HT1080 (cell line): ENCODE data around the gene OR10A4. TPM values are rescaled to one million over a fixed set of nuclear protein-coding genes. Genes with fewer than 3 reads are reported as not detected.
A peak's percentile ranks its signal among the peaks of the same experiment; 100 is the strongest.
"Not testable (repeated sequence)": the region's sequence is repeated elsewhere in the genome, so short reads cannot be mapped to it uniquely, and the experiment has no call there.

ENCODE experiments used
- DNase-seq: peaks from one replicate; pipeline ENCODE4 v3.0.0-alpha.2; 2015; ENCODE audit warnings: low read depth
- total RNA-seq: library from RNA; depleted of rRNA; stranded (reverse); fragments of >200 nt; shearing (Covaris generic); gene quantifications from 2 replicates; pipeline ENCODE4 v1.2.3, GENCODE V29; 2014; rRNA removed

Gene OR10A4
- total RNA-seq, 1 experiment from 2014 or later: not detected

DNA sequence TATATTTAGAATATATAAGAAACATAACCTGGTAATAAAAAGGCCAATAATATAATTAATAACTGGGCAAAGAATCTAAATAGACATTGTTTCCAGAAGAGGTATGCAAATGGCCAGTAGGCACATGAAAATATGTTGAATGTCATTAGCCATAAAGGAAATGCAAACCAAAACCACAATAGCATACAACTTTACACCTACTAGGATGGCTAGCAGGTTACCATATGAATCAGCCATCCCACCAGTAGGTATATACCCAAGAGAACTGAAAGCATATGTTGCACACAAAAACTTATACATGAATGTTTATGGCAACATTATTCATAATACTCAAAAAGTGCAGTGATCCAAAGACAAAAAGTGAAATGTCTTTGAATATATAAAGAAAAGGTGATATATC, 18.6 kb downstream of the OR10A4 start:
- no peak for DNase-seq

DNA sequence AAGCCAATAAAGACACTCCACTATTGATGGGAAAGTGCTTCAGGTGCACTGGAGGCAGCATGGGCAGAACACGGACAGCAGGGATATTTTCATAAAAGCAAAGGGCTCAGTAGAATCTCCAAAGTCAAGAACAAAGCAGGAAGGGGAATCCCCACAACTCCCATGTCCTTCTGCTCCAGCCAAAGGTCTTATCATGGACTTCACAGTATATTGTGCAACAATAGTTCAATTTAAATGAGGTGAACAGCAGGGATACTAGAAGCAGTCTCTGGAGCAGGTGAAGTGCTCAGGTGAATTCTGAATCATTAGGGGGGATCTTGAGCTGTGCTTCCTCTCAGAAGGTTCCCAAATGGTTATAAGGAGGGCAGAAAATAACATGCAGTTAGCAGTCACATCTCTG, 22.5 kb downstream of the OR10A4 start:
- DNase-seq: no peak

DNA sequence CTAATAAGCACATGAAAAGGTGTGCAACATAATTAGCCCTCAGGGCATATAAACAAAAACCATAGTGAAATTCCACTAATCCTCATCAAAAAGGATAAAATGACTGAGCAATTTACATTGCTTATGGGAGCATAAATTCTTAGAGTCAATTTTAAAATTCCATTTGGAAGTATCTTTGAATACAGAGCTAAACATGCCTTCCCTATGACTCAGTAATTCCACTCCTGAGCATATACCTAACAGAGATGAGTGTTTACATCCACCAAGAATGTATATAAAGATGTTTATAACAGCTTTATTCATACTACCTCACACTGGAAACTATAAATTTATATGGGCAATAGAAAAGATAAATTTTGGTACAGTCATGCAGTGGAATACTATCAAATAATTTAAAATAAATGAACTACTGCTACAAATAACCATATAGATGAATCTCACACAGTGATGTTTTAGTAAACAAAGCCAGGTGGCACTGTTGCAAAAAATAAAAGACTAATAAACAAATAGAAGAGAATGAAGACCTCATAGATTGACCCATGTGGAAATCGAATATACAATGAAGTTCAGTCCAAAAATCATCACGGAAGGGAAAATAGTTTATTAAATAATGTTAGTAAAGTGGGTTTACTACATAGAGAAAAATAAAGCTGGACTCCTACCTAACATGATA, 24.0 kb downstream of the OR10A4 start:
- no peak for DNase-seq

DNA sequence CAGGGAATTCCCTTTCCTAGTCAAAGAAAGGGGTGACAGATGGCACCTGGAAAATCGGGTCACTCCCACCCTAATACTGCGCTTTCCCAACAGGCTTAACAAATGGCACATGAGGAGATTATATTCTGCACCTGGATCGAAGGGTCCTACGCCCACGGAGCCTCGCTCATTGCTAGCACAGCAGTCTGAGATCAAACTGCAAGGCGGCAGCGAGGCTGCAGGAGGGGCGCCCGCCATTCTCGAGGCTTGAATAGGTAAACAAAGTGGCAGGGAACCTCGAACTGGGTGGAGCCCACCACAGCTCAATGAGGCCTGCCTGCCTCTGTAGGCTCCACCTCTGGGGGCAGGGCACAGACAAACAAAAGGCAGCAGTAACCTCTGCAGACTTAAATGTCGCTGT, 28.4 kb downstream of the OR10A4 start:
- not testable (repeated sequence) for DNase-seq

DNA sequence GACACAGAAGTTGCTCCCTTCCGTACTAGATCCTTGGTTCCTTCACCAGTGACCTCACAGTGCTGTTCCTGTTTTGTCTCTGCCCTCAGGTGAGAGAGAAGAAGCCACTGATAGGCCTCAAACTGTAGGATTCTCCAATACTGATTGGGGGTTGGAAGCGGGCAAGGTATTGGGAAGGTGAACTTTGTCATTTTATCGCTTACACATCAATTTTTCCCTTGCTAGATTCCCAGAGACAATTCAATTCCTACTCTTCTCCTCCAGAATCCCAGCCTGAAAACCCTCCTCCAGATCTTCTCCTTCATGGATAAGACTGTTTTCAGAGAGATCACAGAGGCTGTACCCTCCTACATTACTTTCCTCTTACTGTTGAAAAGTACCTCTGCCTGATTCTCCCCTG, 35.0 kb downstream of the OR10A4 start:
- no peak for DNase-seq

DNA sequence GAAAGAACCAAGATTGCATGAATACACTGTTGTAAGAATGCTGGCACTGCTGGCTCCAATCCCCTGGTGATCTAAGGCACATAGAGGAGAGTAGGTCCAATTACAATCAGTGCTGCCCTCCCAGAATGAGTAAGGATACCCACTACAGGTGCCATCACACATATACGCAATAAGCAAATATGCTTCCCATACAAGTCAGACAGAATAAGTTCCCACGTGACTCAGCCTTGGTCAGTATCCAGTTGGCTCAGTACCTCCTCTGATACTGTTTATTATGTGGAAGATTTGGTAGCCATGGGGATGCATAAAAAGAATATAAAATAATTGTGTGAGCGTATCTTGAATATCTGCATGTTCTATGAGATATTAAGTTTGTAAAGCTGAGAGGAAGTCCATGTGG, 35.5 kb downstream of the OR10A4 start:
- peak; percentile 3 for DNase-seq

DNA sequence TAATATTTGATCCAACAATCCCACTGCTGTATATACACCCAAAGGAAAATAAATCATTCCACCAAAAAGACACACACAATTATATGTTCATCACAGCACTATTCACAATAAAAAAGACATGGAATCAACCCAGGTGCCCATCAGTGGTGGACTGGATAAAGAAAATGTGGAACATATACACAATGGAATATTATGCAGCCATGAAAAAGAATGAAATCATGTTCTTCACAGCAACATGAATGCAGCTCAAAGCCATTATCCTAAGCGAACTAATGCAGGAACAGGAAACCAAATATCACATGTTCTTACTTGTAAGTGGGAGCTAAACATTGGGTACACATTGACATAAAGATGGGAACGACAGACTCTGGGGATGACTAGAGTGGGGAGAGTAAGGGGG, 43.3 kb downstream of the OR10A4 start:
- DNase-seq: no peak

DNA sequence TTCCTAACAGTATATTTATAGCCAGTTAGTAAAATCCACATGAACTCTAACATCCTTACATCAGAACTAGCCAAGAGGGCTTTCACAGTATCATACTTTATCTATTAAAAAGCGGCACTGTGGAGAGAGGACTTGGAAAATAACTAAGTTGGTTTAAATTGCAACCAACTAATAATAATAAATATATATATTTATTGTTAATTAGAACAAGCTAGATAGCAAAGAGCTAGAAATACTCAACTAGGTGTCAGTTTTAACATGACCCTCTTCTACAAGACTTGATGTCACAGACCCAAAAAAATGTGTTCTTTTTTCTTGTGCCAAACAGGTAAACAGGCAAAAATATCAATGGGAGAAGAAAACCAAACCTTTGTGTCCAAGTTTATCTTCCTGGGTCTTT, 44.3 kb downstream of the OR10A4 start, which contains the start of gene OR2D3:
Gene OR2D3 (plus strand): TSS at position 301 of the 400 bp plus-strand sequence. CDS start 0 bp downstream, at position 301.
- DNase-seq: no peak

DNA sequence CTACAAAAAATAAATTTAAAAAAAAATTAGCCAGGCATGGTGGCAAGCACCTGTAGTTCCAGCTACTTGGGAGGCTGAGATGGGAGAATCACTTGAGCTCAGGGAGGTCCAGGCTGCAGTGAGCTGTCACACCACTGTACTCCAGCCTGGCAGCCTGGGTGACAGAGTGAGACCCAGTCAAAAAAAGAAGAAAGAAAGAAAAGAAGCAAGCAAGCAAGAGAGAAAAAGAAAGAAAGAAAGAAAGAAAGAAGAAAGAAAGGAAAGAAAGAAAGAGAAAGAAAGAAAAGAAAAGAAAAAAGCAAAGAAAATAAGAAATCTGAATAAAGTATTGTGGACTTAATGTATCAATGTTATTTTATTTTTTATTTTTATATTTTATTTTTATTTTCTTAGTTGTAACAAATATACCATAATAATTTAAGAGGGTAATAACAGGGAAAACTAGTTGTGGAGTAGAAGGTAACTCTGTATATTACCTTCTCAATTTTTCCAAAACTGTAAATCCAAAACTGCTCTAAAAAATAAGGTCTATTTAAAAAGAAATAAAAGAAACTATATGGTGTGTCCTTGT, 48.7 kb downstream of the OR10A4 start:
- DNase-seq: no peak

DNA sequence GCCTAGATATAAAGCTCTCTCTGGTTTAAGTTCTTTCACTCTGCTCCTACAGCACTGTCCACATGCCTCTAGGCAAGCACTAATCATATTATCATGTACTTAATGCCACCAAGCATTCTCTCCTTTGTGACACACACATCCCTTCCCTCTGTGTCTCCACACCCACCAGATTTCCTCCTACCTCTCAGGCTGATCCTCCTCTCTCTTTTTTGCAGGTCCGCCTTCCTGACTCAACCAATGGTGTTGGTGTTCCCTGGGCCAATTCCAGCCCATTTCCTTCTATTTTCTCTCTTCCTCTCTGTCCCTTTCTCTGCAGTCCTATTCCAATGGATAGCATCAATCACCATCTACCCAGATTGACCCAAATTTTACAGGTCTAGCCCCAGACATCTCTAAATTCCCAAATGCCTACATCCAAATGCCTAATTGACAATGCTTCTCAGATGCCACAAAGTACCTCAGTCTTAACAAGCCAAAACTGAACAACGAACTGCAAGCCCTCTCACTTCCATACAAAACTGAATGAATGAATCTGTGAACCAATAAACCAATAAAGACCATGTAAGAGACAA, 49.3 kb downstream of the OR10A4 start:
- no peak for DNase-seq

DNA sequence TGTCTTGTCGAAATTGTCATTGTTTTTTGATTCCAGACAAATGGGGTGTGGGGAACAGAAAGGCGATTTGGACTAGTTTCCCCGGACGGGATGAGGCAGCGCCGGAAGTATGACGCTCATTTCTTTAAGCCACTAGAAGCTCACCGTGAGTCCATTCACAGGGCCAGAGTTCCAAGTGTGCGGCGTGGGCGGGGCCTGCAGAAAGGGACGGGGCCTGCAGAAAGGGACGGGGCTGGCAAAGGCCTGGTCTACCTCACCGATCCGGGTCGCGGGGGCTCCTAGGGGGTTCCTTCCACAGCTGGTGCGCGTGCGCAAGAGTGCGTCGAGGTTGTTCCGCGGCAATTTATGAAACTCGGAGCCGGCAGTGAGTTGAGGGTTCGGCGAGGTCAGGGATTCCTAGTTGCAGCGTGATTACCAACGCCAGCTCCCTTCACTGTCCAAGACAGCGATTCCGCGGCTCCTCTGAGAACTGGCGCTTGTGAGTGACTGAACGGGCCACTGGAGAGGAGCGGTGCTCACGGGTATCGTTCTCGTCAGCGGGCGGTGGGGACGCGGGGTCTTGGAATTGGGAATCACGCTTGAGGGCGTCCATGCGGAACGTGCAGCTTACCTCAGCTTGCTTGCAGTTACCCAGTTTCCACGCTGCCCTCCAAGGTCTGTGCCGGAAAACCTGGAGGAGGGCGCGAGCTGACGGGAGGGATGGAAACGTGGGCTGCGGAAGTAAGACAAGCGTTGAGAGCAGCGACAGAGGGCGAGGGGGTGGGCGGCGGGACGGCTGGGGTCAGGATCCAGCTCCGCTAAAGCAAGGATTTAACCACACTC, 50.0 kb downstream of the OR10A4 start, which contains the start of gene ZNF215:
Gene ZNF215 (plus strand): TSS at position 219 of the 822 bp plus-strand sequence. CDS start 5,847 bp downstream, outside the sequence.
- DNase-seq: no peak

DNA sequence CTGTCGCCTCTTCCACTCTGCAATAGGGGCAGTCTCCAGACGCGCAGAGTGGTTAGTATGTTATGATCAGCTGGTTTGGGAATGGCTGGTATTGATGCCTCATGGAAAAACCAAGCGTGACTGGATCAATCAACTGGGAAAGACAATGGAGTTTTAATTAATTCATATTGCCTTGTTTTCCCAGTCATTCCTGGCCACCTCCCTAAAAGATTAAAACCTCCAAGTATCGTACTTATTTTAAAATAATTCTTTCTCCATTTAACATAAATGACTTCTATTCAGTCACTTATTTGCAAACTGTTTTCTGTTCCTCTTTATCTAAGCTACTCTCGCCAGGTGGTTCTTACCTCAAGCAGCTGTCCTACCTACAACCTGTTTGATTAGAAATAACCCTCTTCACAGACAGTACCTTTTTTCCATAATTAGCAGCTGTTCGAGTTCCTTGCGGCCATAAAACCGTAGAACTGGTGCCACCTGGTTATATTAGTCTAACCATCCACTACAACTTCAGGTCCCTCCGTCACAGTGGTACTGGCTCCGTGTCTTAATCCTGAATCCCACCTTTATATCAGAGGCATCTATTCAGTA, 50.7 kb downstream of the OR10A4 start:
- DNase-seq: no peak

Other genes starting within 250 kb of the OR10A4 start
- gene DCHS1, start 220.8 kb upstream of the OR10A4 start, total RNA-seq: 0.57 and 0.66 TPM in 2 replicates
- gene MRPL17, start 193.3 kb upstream of the OR10A4 start, total RNA-seq: 93.0 and 140 TPM in 2 replicates
- gene OR2AG2, start 104.6 kb upstream of the OR10A4 start, total RNA-seq: not detected in 2 replicates
- gene OR2AG1, start 93.6 kb upstream of the OR10A4 start, total RNA-seq: not detected in 2 replicates
- not detected in 2 replicates for gene OR6A2, start 76.9 kb upstream of the OR10A4 start, total RNA-seq
- gene OR10A5, start 30.9 kb upstream of the OR10A4 start, total RNA-seq: not detected in 2 replicates
- not detected in 2 replicates for gene OR10A2, start 13.6 kb upstream of the OR10A4 start, total RNA-seq
- not detected in 2 replicates for gene OR2D2, start 15.9 kb downstream of the OR10A4 start, total RNA-seq
- not detected in 2 replicates for gene OR2D3, start 44.4 kb downstream of the OR10A4 start, total RNA-seq
- gene ZNF215, start 49.8 kb downstream of the OR10A4 start, total RNA-seq: not detected in 2 replicates
- gene ZNF214, start 143.7 kb downstream of the OR10A4 start, total RNA-seq: 0.03 TPM in 1 of 2 replicates, not detected in the other
- gene NLRP14, start 143.9 kb downstream of the OR10A4 start, total RNA-seq: not detected in 2 replicates
- not detected in 2 replicates for gene RBMXL2, start 212.4 kb downstream of the OR10A4 start, total RNA-seq